OCI-M2 (cell line): ENCODE results near the gene MACROD2.

ENCODE experiments used
- DNase-seq: peaks from one replicate; lab custom pipeline; 2025; ENCODE audit not compliant: unreplicated experiment; lab: John Stamatoyannopoulos, UW

MACROD2 gene

GRCh38 chr20:15446373-15446772 lies 1451.1 kb downstream of the MACROD2 start:
- no peak for DNase-seq

GRCh38 chr20:15447549-15447948 lies 1452.2 kb downstream of the MACROD2 start:
- DNase-seq, result no peak

- DNase-seq, result no peak
Measured at GRCh38 chr20:15449061-15449460, 1453.7 kb downstream of the MACROD2 start.

GRCh38 chr20:15451241-15451640 lies 1455.9 kb downstream of the MACROD2 start:
- DNase-seq, result no peak

GRCh38 chr20:15455279-15455678 lies 1460.0 kb downstream of the MACROD2 start:
- no peak for DNase-seq

- DNase-seq, result no peak
Measured at GRCh38 chr20:15461938-15462337, 1466.6 kb downstream of the MACROD2 start.

- DNase-seq, result no peak
Measured at GRCh38 chr20:15475483-15475882, 1480.2 kb downstream of the MACROD2 start.

- DNase-seq, result no peak
Measured at GRCh38 chr20:15476186-15476585, 1480.9 kb downstream of the MACROD2 start.

GRCh38 chr20:15476781-15477180 lies 1481.5 kb downstream of the MACROD2 start:
- no peak for DNase-seq

- DNase-seq, result no peak
Measured at GRCh38 chr20:15482525-15482924, 1487.2 kb downstream of the MACROD2 start.

- no peak for DNase-seq
Measured at GRCh38 chr20:15485519-15485918, 1490.2 kb downstream of the MACROD2 start.

- no peak for DNase-seq
Measured at GRCh38 chr20:15487030-15487429, 1491.7 kb downstream of the MACROD2 start.

GRCh38 chr20:15487682-15488081 lies 1492.4 kb downstream of the MACROD2 start:
- DNase-seq, result no peak

- DNase-seq, result no peak
Measured at GRCh38 chr20:15491575-15491974, 1496.3 kb downstream of the MACROD2 start.

- DNase-seq, result no peak
Measured at GRCh38 chr20:15494851-15495250, 1499.5 kb downstream of the MACROD2 start.

- DNase-seq, result no peak
Measured at GRCh38 chr20:15496501-15497039, 1501.3 kb downstream of the MACROD2 start.

- no peak for DNase-seq
Measured at GRCh38 chr20:15498926-15499325, 1503.6 kb downstream of the MACROD2 start.

- DNase-seq, result no peak
Measured at GRCh38 chr20:15506311-15506710, 1511.0 kb downstream of the MACROD2 start.

- DNase-seq, result no peak
Measured at GRCh38 chr20:15507151-15507550, 1511.8 kb downstream of the MACROD2 start.

GRCh38 chr20:15511551-15511950 lies 1516.2 kb downstream of the MACROD2 start:
- no peak for DNase-seq

GRCh38 chr20:15512916-15513315 lies 1517.6 kb downstream of the MACROD2 start:
- no peak for DNase-seq

- no peak for DNase-seq
Measured at GRCh38 chr20:15515691-15516090, 1520.4 kb downstream of the MACROD2 start.

GRCh38 chr20:15520930-15521524 lies 1525.7 kb downstream of the MACROD2 start:
- no peak for DNase-seq
